Stimulated activated CD4-positive, alpha-beta T cell treated with anti-CD3 and anti-CD28 coated beads, Interleukin-1b, Interleukin-23, amount 100 ng/mL, for 24 hours (primary cell): ENCODE results near the gene FGGY.
"Not testable (repeated sequence)": the region's sequence is repeated elsewhere in the genome, so short reads cannot be mapped to it uniquely, and the experiment has no call there.

Source experiments
- DNase-seq, 4 experiments: peaks; one replicate each; pipeline ENCODE4 v3.0.0-alpha.2; 2020; ENCODE audit warnings: low read depth in 4 of 4, low spot score in 1 of 4

FGGY gene

GRCh38 chr1:59565611-59566410, 268.9 kb downstream of the FGGY start:
- no peak for DNase-seq

DNA sequence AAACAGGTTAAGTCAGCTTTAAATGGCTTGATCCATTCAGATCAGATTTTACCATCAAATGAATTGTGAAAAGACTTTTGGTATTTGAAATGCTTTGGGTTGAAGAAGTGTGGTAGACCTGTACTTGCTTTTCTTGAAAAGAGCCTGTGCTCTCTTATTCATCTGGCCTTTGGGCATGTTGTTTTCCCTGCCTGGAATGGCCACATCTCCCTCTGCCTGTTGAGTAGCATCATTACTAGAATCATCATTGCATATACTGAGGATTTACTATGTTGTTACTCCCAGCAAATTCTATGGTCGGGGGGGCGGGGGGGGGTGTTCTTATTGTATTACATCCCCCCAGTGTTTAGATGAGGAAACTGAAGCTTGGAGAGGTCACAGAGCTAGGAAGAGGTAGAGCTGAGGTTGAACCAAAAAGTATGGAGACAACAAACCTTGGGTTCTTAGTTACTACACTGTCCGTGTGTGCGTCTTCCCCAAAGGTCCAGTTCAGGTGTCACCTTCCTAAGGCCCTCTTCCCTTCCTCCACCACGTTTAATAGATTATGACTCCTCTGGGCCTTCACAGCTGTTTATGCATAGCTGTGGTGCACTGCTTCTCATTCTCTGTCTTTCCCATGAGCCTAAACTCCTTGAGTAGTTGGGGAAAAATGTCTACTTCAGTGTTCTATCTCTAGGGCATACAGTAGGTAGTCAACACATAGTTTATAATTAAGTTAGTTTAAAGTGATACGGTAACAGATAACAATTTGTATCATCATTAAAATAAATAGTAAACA, 271.5 kb downstream of the FGGY start:
- DNase-seq = no peak

GRCh38 chr1:59569198-59569597, 272.3 kb downstream of the FGGY start:
- no peak for DNase-seq

- DNase-seq = peak in 1 of 4 experiments; percentile 1
Measured at GRCh38 chr1:59570524-59570923, 273.6 kb downstream of the FGGY start.

DNA sequence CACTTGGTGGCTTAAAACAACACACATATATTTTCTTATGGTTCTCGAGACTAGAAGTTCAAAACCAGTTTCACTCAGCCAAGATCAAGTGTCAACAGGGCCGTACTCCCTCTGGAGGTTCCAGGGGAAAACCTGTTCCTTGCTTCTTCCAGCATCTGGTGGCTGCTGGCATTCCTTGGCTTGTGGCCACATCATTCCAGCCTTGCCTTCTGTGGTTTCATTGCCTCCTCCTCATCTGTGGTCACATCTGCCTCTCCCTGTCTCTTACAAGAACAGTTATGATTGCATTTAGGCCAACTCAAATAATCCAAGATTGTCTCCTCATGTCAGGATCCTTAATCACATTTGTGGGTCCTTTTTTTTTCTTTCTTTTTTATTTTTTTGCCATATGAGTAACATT, 277.2 kb downstream of the FGGY start:
- DNase-seq = no peak

DNA sequence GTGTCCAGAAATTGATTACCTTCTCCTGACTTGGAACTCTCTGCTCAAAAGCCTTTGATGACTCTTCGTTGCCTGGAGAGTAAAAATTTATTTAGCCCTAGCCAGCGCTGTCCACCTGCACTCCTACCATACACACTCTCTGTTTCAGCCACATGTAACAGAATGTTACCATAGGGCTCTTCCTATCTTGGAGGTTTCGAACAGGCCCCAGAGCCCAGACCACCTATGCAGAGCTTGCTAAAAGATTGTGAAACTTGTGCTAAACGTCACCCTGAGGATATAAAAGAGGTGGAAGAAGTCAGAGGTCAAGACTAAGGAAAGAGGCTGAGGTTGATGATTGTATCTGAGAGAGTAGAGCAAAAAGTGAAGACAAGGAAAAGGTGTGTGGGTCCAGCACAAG, 280.9 kb downstream of the FGGY start:
- DNase-seq = no peak

DNA sequence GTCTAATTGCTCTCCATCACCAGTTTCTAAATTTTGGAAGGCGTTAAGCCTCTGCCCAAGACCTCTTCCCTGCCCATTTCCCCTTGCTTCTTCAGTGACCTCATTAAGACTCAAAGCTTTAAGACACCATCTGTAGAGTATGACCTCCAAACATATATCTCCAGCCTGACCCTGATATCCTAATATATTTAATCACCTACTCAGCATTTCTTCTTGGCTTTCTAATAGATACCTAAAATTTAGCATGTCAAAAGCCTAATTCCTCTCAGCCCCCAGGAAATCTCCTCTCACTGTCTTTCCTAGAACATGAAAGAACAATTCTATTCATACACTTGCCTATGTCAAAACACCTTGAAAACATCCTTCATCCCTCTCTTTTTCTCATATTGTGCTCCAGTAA, 282.3 kb downstream of the FGGY start:
- no peak for DNase-seq

- no peak for DNase-seq
Measured at GRCh38 chr1:59580257-59580656, 283.4 kb downstream of the FGGY start.

DNA sequence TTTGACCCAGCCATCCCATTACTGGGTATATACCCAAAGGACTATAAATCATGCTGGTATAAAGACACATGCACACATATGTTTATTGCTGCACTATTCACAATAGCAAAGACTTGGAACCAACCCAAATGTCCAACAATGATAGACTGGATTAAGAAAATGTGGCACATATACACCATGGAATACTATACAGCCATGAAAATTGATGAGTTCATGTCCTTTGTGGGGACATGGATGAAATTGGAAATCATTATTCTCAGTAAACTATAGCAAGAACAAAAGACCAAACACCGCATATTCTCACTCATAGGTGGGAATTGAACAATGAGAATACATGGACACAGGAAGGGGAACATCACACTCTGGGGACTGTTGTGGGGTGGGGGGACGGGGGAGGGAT, 295.5 kb downstream of the FGGY start:
- not testable (repeated sequence) for DNase-seq

DNA sequence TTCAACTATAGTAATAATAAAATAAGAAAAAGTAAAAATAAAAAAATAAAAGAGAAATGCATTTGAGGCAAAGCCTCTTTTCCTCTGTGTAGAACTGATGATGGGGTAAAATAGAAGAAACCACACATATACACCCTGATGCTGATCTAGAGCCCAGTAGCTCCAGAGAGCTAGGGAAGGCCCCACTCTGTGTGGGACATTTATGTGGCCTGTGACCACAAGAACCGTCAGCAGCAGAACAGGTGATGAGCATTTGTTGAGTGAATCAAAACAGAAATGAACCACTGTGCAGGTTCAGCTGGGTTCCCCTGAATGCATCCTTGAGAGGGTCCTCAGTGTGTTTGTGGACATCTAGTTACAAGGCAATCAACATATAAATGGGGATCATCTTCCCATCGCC, 296.0 kb downstream of the FGGY start:
- no peak for DNase-seq

DNA sequence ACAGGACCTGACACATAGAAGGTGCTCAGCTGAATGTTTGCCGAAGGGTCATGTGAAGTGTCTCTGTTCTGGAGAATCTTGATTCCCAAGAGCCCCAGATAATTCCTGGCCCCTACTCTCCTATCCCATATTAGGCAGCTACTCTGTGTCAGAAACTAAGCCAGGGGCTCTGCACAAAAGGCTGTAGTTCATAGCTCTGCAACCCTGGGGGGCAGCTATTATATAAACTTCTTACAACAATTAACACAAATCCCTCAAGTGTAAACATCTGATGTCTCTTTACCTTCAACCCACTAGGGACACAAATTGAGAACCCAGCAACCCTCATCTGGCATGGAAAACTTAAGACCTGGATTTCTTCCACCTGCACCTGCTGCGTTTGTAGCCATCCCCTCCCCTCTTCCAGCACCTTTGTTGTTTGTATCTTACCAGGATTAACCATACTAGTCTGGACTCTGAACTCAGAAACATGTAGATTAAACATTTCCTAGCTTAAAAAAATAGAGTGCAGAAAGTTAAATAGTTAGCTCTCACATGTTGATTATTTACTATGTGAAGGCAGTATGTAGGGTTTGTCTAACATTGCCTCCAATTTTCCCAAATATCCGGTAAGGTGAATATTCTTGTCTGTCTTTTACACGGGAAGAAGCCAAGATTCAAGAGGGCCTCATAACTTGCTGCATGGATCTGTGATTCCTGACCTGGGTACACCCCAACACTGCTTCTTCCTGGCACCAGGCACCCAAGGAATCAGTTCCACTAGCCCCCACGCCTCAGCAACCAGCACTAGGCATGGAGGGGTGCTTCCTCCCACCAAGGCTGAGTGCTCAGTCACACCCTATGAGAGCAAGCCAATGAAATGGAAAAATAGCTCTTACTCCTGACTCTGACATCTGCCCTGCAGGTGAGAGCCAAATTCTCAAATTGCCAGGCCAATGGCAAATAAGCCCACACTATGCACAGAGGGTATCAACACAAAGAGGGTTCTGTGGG, 297.2 kb downstream of the FGGY start:
- no peak for DNase-seq

DNA sequence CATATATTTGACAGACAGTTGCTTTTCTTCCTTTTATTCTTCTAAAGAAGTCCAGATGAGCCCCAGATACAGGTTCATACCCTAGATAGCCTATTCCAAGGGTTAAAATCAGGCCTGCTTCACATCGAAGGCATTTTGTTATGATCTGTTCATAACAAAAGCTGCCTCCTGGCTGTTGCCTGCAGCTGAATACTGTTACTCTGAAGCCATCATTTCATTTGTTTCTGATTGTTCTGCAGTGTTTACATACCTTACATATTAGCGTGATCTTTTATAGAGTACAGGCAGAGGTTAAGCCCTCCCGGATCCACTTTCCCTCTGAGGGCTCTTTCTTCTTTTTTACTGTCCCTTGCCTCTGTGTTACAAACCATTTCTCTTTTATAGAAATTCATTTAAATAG, 298.9 kb downstream of the FGGY start:
- no peak for DNase-seq

GRCh38 chr1:59596432-59596831, 299.5 kb downstream of the FGGY start:
- DNase-seq = no peak

DNA sequence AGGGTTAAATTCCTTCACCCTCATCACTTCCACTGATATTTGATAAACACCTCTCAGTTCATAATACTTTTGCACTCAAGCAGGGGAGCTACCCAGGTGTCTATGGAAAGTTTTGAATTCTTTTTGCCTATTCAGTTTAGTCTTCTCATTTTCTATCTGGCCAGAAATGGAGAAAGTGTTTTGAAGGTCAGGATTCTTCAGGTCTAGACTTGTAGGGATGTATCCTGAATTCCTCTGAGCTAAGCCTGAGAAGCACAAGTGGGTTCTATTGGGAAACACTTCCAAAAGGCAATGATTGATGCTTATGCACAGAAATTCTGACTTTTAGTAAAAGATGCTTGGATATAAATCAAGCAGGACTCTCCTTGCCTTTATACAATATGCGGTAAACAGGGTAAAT, 300.1 kb downstream of the FGGY start:
- no peak for DNase-seq

GRCh38 chr1:59597420-59598119, 300.7 kb downstream of the FGGY start:
- no peak for DNase-seq

DNA sequence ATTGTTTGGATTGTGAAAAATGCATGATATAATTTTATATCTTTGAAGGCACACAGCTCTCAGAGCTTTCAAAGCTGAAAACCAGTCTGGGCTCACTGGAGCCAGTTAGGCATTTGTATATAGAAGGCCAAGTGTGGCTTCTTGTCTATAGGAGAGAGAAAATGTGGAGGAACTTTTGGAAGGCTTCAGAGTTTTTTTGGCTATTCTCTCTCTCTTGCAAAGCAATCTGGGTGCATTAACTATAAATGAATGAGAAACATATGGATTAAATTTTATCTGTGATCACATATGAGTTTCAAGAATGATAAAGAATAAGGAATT, 301.2 kb downstream of the FGGY start:
- DNase-seq = no peak

DNA sequence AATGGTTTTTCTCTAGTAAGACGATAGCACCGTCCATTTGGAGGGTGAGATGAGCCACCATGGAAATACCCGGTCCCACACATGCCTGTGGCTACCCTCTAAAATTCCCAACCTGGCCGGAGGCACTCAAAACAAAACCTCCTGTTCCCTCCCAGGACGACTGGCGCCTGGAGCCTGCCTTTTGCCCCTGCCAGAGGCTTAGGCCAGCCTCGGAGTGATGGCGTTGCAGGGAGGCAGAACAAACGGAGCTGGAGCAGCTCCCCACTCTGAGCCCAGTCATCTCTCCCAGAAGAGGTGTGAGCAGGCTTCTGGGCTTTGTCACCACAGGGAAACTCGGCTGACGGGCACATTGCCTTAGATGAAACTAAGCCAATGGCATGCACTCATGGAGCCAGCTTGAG, 304.1 kb downstream of the FGGY start:
- DNase-seq = no peak

DNA sequence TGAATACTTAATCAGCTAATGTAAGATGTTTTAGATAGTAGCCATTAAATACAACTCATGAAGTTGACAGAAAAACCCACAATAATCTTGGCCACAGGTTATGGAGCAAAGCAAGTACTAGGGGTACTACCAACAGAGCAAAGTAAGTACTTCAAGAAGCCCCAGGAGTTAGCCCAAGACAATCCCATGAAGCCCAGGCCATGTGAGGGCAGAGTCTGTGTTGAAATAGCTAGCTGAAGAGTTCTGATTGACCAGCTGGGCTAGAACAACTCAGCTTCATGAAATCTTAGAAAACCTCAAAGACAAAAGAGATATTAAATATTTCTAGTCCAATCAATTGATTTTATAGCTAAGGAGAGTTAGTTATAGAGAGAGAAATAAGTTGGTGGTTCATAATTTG, 304.9 kb downstream of the FGGY start:
- no peak for DNase-seq

GRCh38 chr1:59604191-59604590, 307.3 kb downstream of the FGGY start:
- DNase-seq = no peak

GRCh38 chr1:59605184-59605583, 308.3 kb downstream of the FGGY start:
- DNase-seq = no peak

DNA sequence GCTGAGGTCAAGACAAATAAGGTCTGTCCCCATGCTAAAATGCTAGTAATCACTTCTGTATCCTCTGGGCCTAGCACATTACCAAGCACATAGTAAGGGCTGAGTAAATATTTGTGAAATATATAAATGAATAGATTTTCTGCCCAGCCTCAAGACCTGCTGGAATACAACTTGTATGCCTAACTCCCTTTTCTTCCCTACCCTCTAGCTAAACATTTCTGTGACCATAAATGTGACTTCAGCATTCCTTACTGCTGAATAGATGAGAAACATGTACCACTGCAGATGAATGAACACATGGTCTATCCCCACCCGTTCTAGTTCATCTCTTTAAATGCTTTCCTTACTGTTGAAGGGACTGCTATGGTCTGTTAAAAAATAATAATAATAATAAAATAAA, 308.9 kb downstream of the FGGY start:
- no peak for DNase-seq
